Ovary (tissue), 3 donors: Measurements from ENCODE around the gene KLK4.

ENCODE experiments used
- CTCF ChIP-seq, 3 donors: fragments of 450-650 bp in 2 of 3; fragments of 200-600 bp in 1 of 3; IDR thresholded peaks; one replicate each; pipeline versions ENCODE4 v1.5.1 to v1.8.0; 2016 to 2022; ENCODE audit warnings: antibody characterized with exemption in 3 of 3, mild to moderate bottlenecking in 1 of 3
- POLR2A ChIP-seq: fragments of 450-650 bp; IDR thresholded peaks from one replicate; pipeline ENCODE4 v1.6.1; 2017; ENCODE audit warnings: antibody characterized with exemption, mild to moderate bottlenecking, moderate library complexity
- donor health status: DM: no; HTN: no; CAD: no.

GRCh38 chr19:50925734-50926133, 14.5 kb upstream of the KLK4 start:
- TF ChIP-seq POLR2A (no peak), CTCF (IDR thresholded peaks at IDR 0.05) (no peak)
